KOPT-K1 (cell line): ENCODE measurements around the gene CBLIF.
"Not testable (repeated sequence)": the region's sequence is repeated elsewhere in the genome, so short reads cannot be mapped to it uniquely, and the experiment has no call there.

Experiments
- H3K27ac ChIP-seq: fragments of 200-600 bp; sonication (generic); 2 replicates; pipeline ENCODE4 v1.5.1; 2016; ENCODE audit warnings: antibody characterized with exemption, mild to moderate bottlenecking, low read depth, low read length; ENCODE audit not compliant: poor library complexity, severe bottlenecking
- H3K36me3 ChIP-seq: fragments of 200-600 bp; sonication (generic); 2 replicates; pipeline ENCODE4 v1.5.1; 2017; ENCODE audit warnings: antibody characterized with exemption, mild to moderate bottlenecking, low read length, moderate library complexity; ENCODE audit not compliant: insufficient read depth
- H3K9me3 ChIP-seq: fragments of 200-600 bp; sonication (generic); 2 replicates; pipeline ENCODE4 v1.5.1; 2017; ENCODE audit warnings: antibody characterized with exemption, low read length, mild to moderate bottlenecking; ENCODE audit not compliant: insufficient read depth, poor library complexity, severe bottlenecking

Gene CBLIF

DNA sequence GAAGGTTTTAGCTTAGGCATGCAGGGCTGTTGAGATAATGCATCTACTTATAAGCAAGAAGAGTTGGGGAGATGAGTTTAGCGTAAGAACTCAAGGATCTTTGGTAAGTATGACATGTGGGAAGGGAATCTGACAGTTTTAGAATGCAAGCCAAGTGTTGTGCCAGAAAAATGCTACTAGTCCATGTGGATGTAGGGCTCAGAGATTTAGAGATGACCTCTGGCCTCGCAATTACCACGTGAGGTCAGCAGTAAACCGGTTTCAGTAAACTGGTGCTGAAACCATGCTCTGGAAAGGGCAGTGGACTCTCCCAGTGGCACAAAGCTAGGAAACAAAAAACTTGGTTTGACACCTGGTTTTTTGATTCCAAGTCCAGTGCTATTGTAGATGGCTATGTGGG lies 53.7 kb downstream of the CBLIF start:
- Histone ChIP-seq H3K27ac (no peak overlapping the region), H3K9me3 (no peaks in the 10 kb centered on the region), H3K36me3 (no peaks in the 10 kb centered on the region)

DNA sequence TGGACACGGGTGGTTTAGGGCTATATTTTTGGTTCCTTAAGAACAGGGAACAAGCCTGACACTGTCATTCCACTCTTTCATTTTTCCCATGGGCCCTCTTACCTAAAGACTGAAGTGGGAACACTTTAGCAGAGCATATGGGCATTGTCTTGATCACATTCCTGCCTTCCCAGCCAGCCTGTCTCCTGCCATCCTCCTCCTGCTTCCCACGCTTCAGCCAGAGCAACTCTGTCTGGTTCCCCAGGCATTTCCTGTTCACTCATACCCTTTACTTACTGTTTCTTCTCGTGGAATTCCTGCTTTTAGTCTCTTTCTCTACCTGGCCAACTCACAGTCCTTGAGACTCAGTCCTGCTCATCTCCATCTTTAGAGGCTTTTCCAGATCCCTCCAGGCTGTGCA lies 57.5 kb downstream of the CBLIF start:
- no peak overlapping the region for H3K27ac ChIP-seq
- peaks cover 24% of the 10 kb centered on the region for H3K9me3 ChIP-seq
- no peaks in the 10 kb centered on the region for H3K36me3 ChIP-seq

GRCh38 chr11:59787255-59787588 lies 58.1 kb downstream of the CBLIF start:
- no peak overlapping the region for H3K27ac ChIP-seq
- H3K9me3 ChIP-seq, result peaks cover 28% of the 10 kb centered on the region
- no peaks in the 10 kb centered on the region for H3K36me3 ChIP-seq

GRCh38 chr11:59785818-59786217 lies 59.5 kb downstream of the CBLIF start:
- Histone ChIP-seq H3K36me3 (no peaks in the 10 kb centered on the region), H3K9me3 (peaks cover 35% of the 10 kb centered on the region), H3K27ac (no peak overlapping the region)

DNA sequence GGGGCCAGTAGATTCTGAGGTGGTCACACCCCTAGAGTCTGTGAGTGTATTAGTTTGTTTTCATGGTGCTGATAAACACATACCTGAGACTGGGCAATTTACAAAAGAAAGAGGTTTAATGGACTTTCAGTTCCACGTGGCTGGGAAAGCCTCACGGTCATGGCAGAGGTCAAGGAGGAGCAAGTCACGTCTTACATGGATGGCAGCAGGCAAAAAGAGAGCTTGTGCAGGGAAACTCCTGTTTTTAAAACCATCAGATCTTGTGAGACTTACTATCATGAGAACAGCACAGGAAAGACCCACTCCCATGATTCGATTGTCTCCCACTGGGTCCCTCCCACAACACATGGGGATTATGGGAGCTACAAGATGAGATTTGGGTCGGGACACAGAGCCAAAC lies 60.9 kb downstream of the CBLIF start:
- not testable (repeated sequence) for H3K36me3 ChIP-seq, H3K27ac ChIP-seq
- H3K9me3 ChIP-seq, result peaks cover 35% of the 10 kb centered on the region

GRCh38 chr11:59783632-59784090 lies 61.6 kb downstream of the CBLIF start:
- H3K9me3 ChIP-seq, result peaks cover 35% of the 10 kb centered on the region
- H3K27ac ChIP-seq, result no peak overlapping the region
- H3K36me3 ChIP-seq, result no peaks in the 10 kb centered on the region

GRCh38 chr11:59782080-59782479 lies 63.2 kb downstream of the CBLIF start:
- H3K36me3 ChIP-seq, result no peaks in the 10 kb centered on the region
- peaks cover 35% of the 10 kb centered on the region for H3K9me3 ChIP-seq
- no peak overlapping the region for H3K27ac ChIP-seq

- H3K27ac ChIP-seq, result no peak overlapping the region
- no peaks in the 10 kb centered on the region for H3K36me3 ChIP-seq
- peaks cover 27% of the 10 kb centered on the region for H3K9me3 ChIP-seq
These were observed 65.8 kb downstream of the CBLIF start for GRCh38 chr11:59779487-59779886.
